K562 (cell line): ENCODE results near the gene GPR108. TPM values are rescaled to one million over a fixed set of nuclear protein-coding genes. Genes with fewer than 3 reads are reported as not detected.

ENCODE experiments used
- ARHGAP35 ChIP-seq: fragments of 450-650 bp; IDR thresholded peaks from 2 replicates; pipeline ENCODE4 v1.6.1; 2018; ENCODE audit not compliant: partially characterized antibody
- ARID3B ChIP-seq: fragments of 250-450 bp; sonication (Bioruptor Pico); IDR thresholded peaks from 2 replicates; pipeline ENCODE4 v1.4.0; 2020; ENCODE audit warnings: borderline replicate concordance
- ARNT ChIP-seq, 2 experiments: fragments of 450-650 bp; IDR thresholded peaks; 2 replicates each; pipeline ENCODE4 v1.6.1; 2016; ENCODE audit warnings: mild to moderate bottlenecking in 1 of 2
- CBX1 ChIP-seq: sonication (generic); IDR thresholded peaks from 2 replicates; pipeline ENCODE4 v1.6.1; 2016; ENCODE audit warnings: antibody characterized with exemption, low read depth, mild to moderate bottlenecking
- DACH1 ChIP-seq: fragments of 450-650 bp; IDR thresholded peaks from 2 replicates; pipeline ENCODE4 v1.6.1; 2018; ENCODE audit not compliant: partially characterized antibody
- ESRRA ChIP-seq: fragments of 450-650 bp; IDR thresholded peaks from 2 replicates; pipeline ENCODE4 v1.6.1; 2014; ENCODE audit warnings: low read depth, mild to moderate bottlenecking, moderate library complexity, borderline replicate concordance
- ESRRB ChIP-seq: fragments of 250-450 bp; sonication (Bioruptor Pico); IDR thresholded peaks from 2 replicates; pipeline ENCODE4 v1.5.0; 2020; ENCODE audit warnings: mild to moderate bottlenecking, moderate library complexity, borderline replicate concordance
- FOXP1 ChIP-seq: sonication (generic); formaldehyde crosslinking; IDR thresholded peaks from 2 replicates; pipeline ENCODE4 v1.8.0; 2022; ENCODE audit warnings: mild to moderate bottlenecking, missing genetic modification reagents
- HBP1 ChIP-seq: fragments of 450-650 bp; formaldehyde crosslinking; IDR thresholded peaks from 2 replicates; pipeline ENCODE4 v1.4.0; 2022; ENCODE audit warnings: missing genetic modification characterization
- HIVEP1 ChIP-seq: fragments of 250-450 bp; sonication (Bioruptor Pico); IDR thresholded peaks from 2 replicates; pipeline ENCODE4 v1.4.0; 2020; ENCODE audit warnings: mild to moderate bottlenecking
- HOXB6 ChIP-seq: fragments of 250-450 bp; sonication (Bioruptor Pico); IDR thresholded peaks from 2 replicates; pipeline ENCODE4 v1.5.1; 2022; ENCODE audit warnings: mild to moderate bottlenecking, borderline replicate concordance
- MBD2 ChIP-seq: sonication (generic); IDR thresholded peaks from 2 replicates; pipeline ENCODE4 v1.6.1; 2016; ENCODE audit warnings: low read depth, borderline replicate concordance
- MCM3 ChIP-seq: fragments of 450-650 bp; IDR thresholded peaks from 2 replicates; pipeline ENCODE4 v1.6.1; 2016
- MTA1 ChIP-seq: fragments of 450-650 bp; IDR thresholded peaks from 2 replicates; pipeline ENCODE4 v1.6.1; 2017; ENCODE audit warnings: borderline replicate concordance
- NFIC ChIP-seq: fragments of 450-650 bp; IDR thresholded peaks from 2 replicates; pipeline ENCODE4 v1.6.1; 2017; ENCODE audit warnings: mild to moderate bottlenecking, inconsistent platforms
- RFX1 ChIP-seq: fragments of 450-650 bp; IDR thresholded peaks from 2 replicates; pipeline ENCODE4 v1.6.1; 2016; ENCODE audit warnings: mild to moderate bottlenecking, moderate library complexity
- RNF2 ChIP-seq: sonication (generic); IDR thresholded peaks from 2 replicates; pipeline ENCODE4 v1.6.1; 2016
- RUNX1 ChIP-seq: sonication (generic); IDR thresholded peaks from 2 replicates; pipeline ENCODE4 v1.6.1; 2016; ENCODE audit warnings: antibody characterized with exemption, low read depth
- SAP30 ChIP-seq: fragments of 200-600 bp; sonication (generic); IDR thresholded peaks from 2 replicates; pipeline ENCODE4 v1.6.1; 2012; ENCODE audit warnings: borderline replicate concordance, low read depth, mild to moderate bottlenecking, moderate library complexity, low read length, control low read depth, inconsistent platforms; ENCODE audit not compliant: insufficient read depth, poor library complexity, severe bottlenecking
- SMC3 ChIP-seq: conservative IDR thresholded peaks from 2 replicates; pipeline ENCODE4 v1.6.1; 2011; ENCODE audit warnings: low read depth, low read length, improper control_type of control experiment; ENCODE audit not compliant: insufficient read depth
- SNRNP70 ChIP-seq: fragments of 200-400 bp; formaldehyde crosslinking; optimal IDR thresholded peaks from 2 replicates; pipeline ENCODE3; 2017; ENCODE audit warnings: low read depth, low read length
- STAG1 ChIP-seq: sonication (generic); formaldehyde crosslinking; IDR thresholded peaks from 2 replicates; pipeline ENCODE4 v1.5.0; 2020; ENCODE audit warnings: missing genetic modification reagents, borderline replicate concordance
- TSC22D4 ChIP-seq: fragments of 450-650 bp; IDR thresholded peaks from 2 replicates; pipeline ENCODE4 v1.6.1; 2016; ENCODE audit warnings: missing genetic modification characterization, missing biosample characterization, control low read depth
- ZBTB7A ChIP-seq: IDR thresholded peaks from 2 replicates; pipeline ENCODE4 v1.6.1; 2011; ENCODE audit warnings: low read depth, mild to moderate bottlenecking, low read length, moderate library complexity, borderline replicate concordance; ENCODE audit not compliant: control insufficient read depth
- ZFX ChIP-seq: sonication (generic); formaldehyde crosslinking; IDR thresholded peaks from 2 replicates; pipeline ENCODE4 v1.8.0; 2022; ENCODE audit warnings: mild to moderate bottlenecking, missing genetic modification reagents, moderate library complexity
- ZNF445 ChIP-seq: fragments of 250-450 bp; sonication (Bioruptor Pico); IDR thresholded peaks from 2 replicates; pipeline ENCODE4 v1.4.0; 2020; ENCODE audit warnings: low read depth, mild to moderate bottlenecking, moderate library complexity
- ZNF584 ChIP-seq: fragments of 200-800 bp; sonication (Bioruptor generic); IDR thresholded peaks from 2 replicates; pipeline ENCODE4 v1.6.1; 2016; ENCODE audit warnings: low read depth, mild to moderate bottlenecking, missing genetic modification characterization, missing compliant biosample characterization
- ZNF717 ChIP-seq: fragments of 250-450 bp; sonication (Bioruptor Pico); IDR thresholded peaks from 2 replicates; pipeline ENCODE4 v1.5.0; 2021
- polyA plus RNA-seq, 8 experiments: library from polyadenylated mRNA; depleted of rRNA in 4 of 8; stranded (reverse) in 5 of 8; unstranded in 3 of 8; fragments of >200 nt; fragmentation: Nextera tagmentation in 2 of 8; fragmentation: Illumina TruSeq in 1 of 8; extraction: Ambion mirVana in 2 of 8; extraction: Trizol in 1 of 8; gene quantifications; 2 replicates each; pipeline versions ENCODE4 v1.2.1 to v1.2.3, GENCODE V29; 2011 to 2014; ENCODE audit warnings: inconsistent platforms in 1 of 8, missing spikeins in 1 of 8
- total RNA-seq, 7 experiments: library from RNA; depleted of rRNA in 6 of 7; stranded (reverse); fragments of >200 nt in 6 of 7; fragmentation: Illumina TruSeq in 2 of 7; extraction: Trizol in 2 of 7; gene quantifications; 2 replicates each; pipeline versions ENCODE4 v1.2.1 to v1.2.3, GENCODE V29; 2011 to 2021; ENCODE audit warnings: low replicate concordance in 1 of 7

The GPR108 gene
- total and polyA plus RNA-seq, 9 of the 15 experiments (the other 6 are each of a cell fraction or from before 2014, with no cell fraction given) = 2.4 to 33.2 (median 24.4) TPM

DNA sequence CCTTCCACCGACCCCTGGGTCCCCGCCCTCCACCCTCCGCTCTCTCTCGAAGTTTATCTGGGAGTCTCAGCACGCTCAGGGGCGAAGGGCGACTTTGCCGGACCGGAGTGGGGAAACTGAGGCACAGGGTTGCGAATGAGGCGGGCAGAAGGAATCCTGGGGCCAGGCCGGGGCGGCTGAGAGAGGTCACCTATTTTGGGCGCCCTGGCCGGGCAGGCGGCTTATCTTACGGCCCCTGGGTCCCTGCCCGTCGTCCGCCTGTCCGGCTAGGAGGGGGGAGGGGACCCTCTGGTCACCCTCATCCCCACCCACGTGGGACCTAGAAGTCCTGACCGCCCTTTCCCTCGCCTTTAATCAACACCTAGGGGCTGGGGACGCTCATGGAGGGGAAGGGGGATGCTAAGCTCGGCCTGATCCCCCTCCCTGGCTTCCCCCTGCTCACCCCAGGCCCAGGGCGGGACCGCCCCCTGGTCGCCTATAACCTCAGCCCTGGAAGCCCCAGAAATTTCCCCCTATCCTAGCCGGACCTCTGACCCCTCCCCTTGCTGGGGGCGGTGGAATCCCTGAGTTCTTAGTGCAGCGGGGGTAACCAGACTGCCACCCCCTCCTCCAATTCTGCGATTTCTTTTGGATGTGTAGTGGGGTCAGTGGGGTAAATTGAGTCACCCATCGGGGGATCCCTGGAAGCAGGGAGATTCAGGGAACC is 2.7 kb upstream of the GPR108 start (continued):
- TF ChIP-seq ARID3B (no peak), ZNF717 (CRISPR knock-in tag) (no peak), DACH1 (no peak), FOXP1 (CRISPR knock-in tag) (no peak), HBP1 (CRISPR knock-in tag) (no peak), STAG1 (CRISPR knock-in tag) (no peak), RNF2 (peak; percentile 20; the same call in 1 of the 2 replicates), ESRRA (no peak), RFX1 (no peak), SNRNP70 (no peak), CBX1 (peak; percentile 31; the same call in 1 of the 2 replicates), ARHGAP35 (no peak), ZNF584 (CRISPR knock-in tag) (no peak), MBD2 (no peak), ZNF445 (CRISPR knock-in tag) (no peak), NFIC (peak; percentile 41; the same call in 1 of the 2 replicates), TSC22D4 (tag) (no peak), HOXB6 (CRISPR knock-in tag) (no peak), ESRRB (CRISPR knock-in tag) (no peak), ZBTB7A (peak; percentile 94; the same call in 1 of the 2 replicates), SAP30 (no peak), SMC3 (no peak), HIVEP1 (CRISPR knock-in tag) (no peak), RUNX1 (no peak), ARNT (IDR thresholded peaks at IDR 0.05) (no peak), ZFX (CRISPR knock-in tag) (peak; percentile 53), MTA1 (no peak), MCM3 (no peak)
